Activated CD4-positive, alpha-beta T cell treated with anti-CD3 and anti-CD28 coated beads, Interleukin-2, amount 10 ng/mL, durations not matched to agents 24 days and 14 days (primary cell): ENCODE results near the gene IGSF8. TPM values are rescaled to one million over a fixed set of nuclear protein-coding genes. Genes with fewer than 3 reads are reported as not detected.
A peak's percentile ranks its signal among the peaks of the same experiment; 100 is the strongest.

Source experiments
- DNase-seq: peaks from one replicate; pipeline ENCODE4 v3.0.0; 2022
- H3K27ac Mint-ChIP-seq: one replicate; pipeline ENCODE4 v1.8.0; 2022; ENCODE audit warnings: mild to moderate bottlenecking, mixed read lengths
- H3K27me3 Mint-ChIP-seq: one replicate; pipeline ENCODE4 v1.8.0; 2022; ENCODE audit warnings: mixed read lengths
- H3K36me3 Mint-ChIP-seq: one replicate; pipeline ENCODE4 v1.8.0; 2022; ENCODE audit warnings: low read depth, mild to moderate bottlenecking, mixed read lengths
- H3K4me1 Mint-ChIP-seq: one replicate; pipeline ENCODE4 v1.8.0; 2021; ENCODE audit warnings: mixed read lengths
- H3K4me3 Mint-ChIP-seq: one replicate; pipeline ENCODE4 v1.8.0; 2022; ENCODE audit warnings: mild to moderate bottlenecking, moderate library complexity, mixed read lengths
- H3K9me3 Mint-ChIP-seq: one replicate; pipeline ENCODE4 v1.8.0; 2021; ENCODE audit warnings: mixed read lengths
- intact Hi-C: fragments of 100-400 bp; cut with micrococcal nuclease; formaldehyde crosslinking; loops from one replicate; pipeline ENCODE4 v1.15.1; 2023
- total RNA-seq: library from RNA; stranded (reverse); gene quantifications from 2 replicates; pipeline ENCODE4 v1.2.3, GENCODE V29; 2022

Gene IGSF8
- total RNA-seq, 1 donor from 2014 or later = 26.7 TPM

GRCh38 chr1:160093624-160094290 lies 4.7 kb downstream of the IGSF8 start:
- Mint-ChIP-seq H3K27ac (no peak overlapping the region), H3K36me3 (peaks cover 7% of the 10 kb centered on the region), H3K9me3 (no peaks in the 10 kb centered on the region), H3K4me1 (peaks cover 22% of the 10 kb centered on the region), H3K27me3 (no peaks in the 10 kb centered on the region), H3K4me3 (no peak overlapping the region)
- intact Hi-C loops = no loop called here
- no peak for DNase-seq

GRCh38 chr1:160093069-160093395 lies 5.4 kb downstream of the IGSF8 start:
- Mint-ChIP-seq H3K27me3 (no peaks in the 10 kb centered on the region), H3K27ac (no peak overlapping the region), H3K36me3 (peaks cover 9% of the 10 kb centered on the region), H3K9me3 (no peaks in the 10 kb centered on the region), H3K4me3 (no peak overlapping the region), H3K4me1 (peaks cover 22% of the 10 kb centered on the region)
- DNase-seq = no peak
- intact Hi-C loops = no loop called here

- no peaks in the 10 kb centered on the region for H3K9me3 Mint-ChIP-seq
- no peak overlapping the region for H3K4me3 Mint-ChIP-seq
- H3K27me3 Mint-ChIP-seq = no peaks in the 10 kb centered on the region
- peaks cover 19% of the 10 kb centered on the region for H3K4me1 Mint-ChIP-seq
- H3K36me3 Mint-ChIP-seq = peaks cover 9% of the 10 kb centered on the region
- no peak overlapping the region for H3K27ac Mint-ChIP-seq
- DNase-seq = no peak
- intact Hi-C loops = no loop called here
Measured at GRCh38 chr1:160092366-160093068, 5.9 kb downstream of the IGSF8 start.

GRCh38 chr1:160091666-160092223 lies 6.7 kb downstream of the IGSF8 start:
- Mint-ChIP-seq H3K36me3 (peaks cover 9% of the 10 kb centered on the region), H3K9me3 (no peaks in the 10 kb centered on the region), H3K27me3 (no peaks in the 10 kb centered on the region), H3K4me1 (peaks cover 11% of the 10 kb centered on the region), H3K4me3 (no peak overlapping the region), H3K27ac (peak overlapping the region; percentile 34)
- intact Hi-C loops = no loop called here
- DNase-seq = no peak

- H3K4me1 Mint-ChIP-seq = peaks cover 8% of the 10 kb centered on the region
- intact Hi-C loops = no loop called here
- no peaks in the 10 kb centered on the region for H3K27me3 Mint-ChIP-seq
- no peak for DNase-seq
- no peaks in the 10 kb centered on the region for H3K9me3 Mint-ChIP-seq
- no peak overlapping the region for H3K4me3 Mint-ChIP-seq
- H3K36me3 Mint-ChIP-seq = peaks cover 12% of the 10 kb centered on the region
- no peak overlapping the region for H3K27ac Mint-ChIP-seq
Measured at GRCh38 chr1:160090760-160091159, 7.7 kb downstream of the IGSF8 start.

- intact Hi-C loops = no loop called here
- H3K4me1 Mint-ChIP-seq = peaks cover 10% of the 10 kb centered on the region
- no peak overlapping the region for H3K4me3 Mint-ChIP-seq
- H3K27me3 Mint-ChIP-seq = no peaks in the 10 kb centered on the region
- no peak for DNase-seq
- H3K9me3 Mint-ChIP-seq = no peaks in the 10 kb centered on the region
- H3K27ac Mint-ChIP-seq = no peak overlapping the region
- peaks cover 14% of the 10 kb centered on the region for H3K36me3 Mint-ChIP-seq
Measured at GRCh38 chr1:160089883-160090282, 8.5 kb downstream of the IGSF8 start.

GRCh38 chr1:160087118-160087662 lies 11.2 kb downstream of the IGSF8 start:
- Mint-ChIP-seq H3K36me3 (peaks cover 12% of the 10 kb centered on the region), H3K9me3 (no peaks in the 10 kb centered on the region), H3K4me3 (no peak overlapping the region), H3K27ac (no peak overlapping the region), H3K27me3 (peaks cover 11% of the 10 kb centered on the region), H3K4me1 (peaks cover 12% of the 10 kb centered on the region)
- no peak for DNase-seq
- intact Hi-C loops = no loop called here

- H3K27me3 Mint-ChIP-seq = peaks cover 16% of the 10 kb centered on the region
- intact Hi-C loops = no loop called here
- H3K9me3 Mint-ChIP-seq = no peaks in the 10 kb centered on the region
- H3K4me3 Mint-ChIP-seq = no peak overlapping the region
- no peak overlapping the region for H3K27ac Mint-ChIP-seq
- H3K4me1 Mint-ChIP-seq = peaks cover 12% of the 10 kb centered on the region
- no peak for DNase-seq
- H3K36me3 Mint-ChIP-seq = peaks cover 10% of the 10 kb centered on the region
Measured at GRCh38 chr1:160086456-160086892, 11.9 kb downstream of the IGSF8 start.

- H3K27me3 Mint-ChIP-seq = peaks cover 21% of the 10 kb centered on the region
- peak; percentile 93 for DNase-seq
- no peak overlapping the region for H3K4me3 Mint-ChIP-seq
- H3K27ac Mint-ChIP-seq = no peak overlapping the region
- no peaks in the 10 kb centered on the region for H3K9me3 Mint-ChIP-seq
- H3K36me3 Mint-ChIP-seq = peaks cover 10% of the 10 kb centered on the region
- intact Hi-C loops = no loop called here
- H3K4me1 Mint-ChIP-seq = peaks cover 16% of the 10 kb centered on the region
Measured at GRCh38 chr1:160085686-160086455, 12.5 kb downstream of the IGSF8 start.

GRCh38 chr1:160084771-160085321 lies 13.6 kb downstream of the IGSF8 start:
- no peak for DNase-seq
- H3K9me3 Mint-ChIP-seq = no peaks in the 10 kb centered on the region
- H3K27ac Mint-ChIP-seq = no peak overlapping the region
- peaks cover 19% of the 10 kb centered on the region for H3K4me1 Mint-ChIP-seq
- H3K36me3 Mint-ChIP-seq = peaks cover 7% of the 10 kb centered on the region
- H3K27me3 Mint-ChIP-seq = peaks cover 32% of the 10 kb centered on the region
- H3K4me3 Mint-ChIP-seq = no peak overlapping the region
- intact Hi-C loops = loop anchor here (1.0 to 5.0 kb wide), 2 partner anchors 39 to 53 kb away; partner anchors contain the start of gene PIGM

- Mint-ChIP-seq H3K27me3 (peaks cover 34% of the 10 kb centered on the region), H3K4me1 (peaks cover 19% of the 10 kb centered on the region), H3K9me3 (no peaks in the 10 kb centered on the region), H3K4me3 (peak overlapping the region; percentile 51), H3K27ac (no peak overlapping the region), H3K36me3 (peaks cover 7% of the 10 kb centered on the region)
- peak; percentile 93 for DNase-seq
- intact Hi-C loops = loop anchor here (1.0 to 5.0 kb wide), 2 partner anchors 38 to 52 kb away; partner anchors contain the start of gene PIGM
Measured at GRCh38 chr1:160083968-160084770, 14.2 kb downstream of the IGSF8 start.

GRCh38 chr1:160082926-160083325 lies 15.5 kb downstream of the IGSF8 start:
- intact Hi-C loops = loop anchor here (5.0 kb wide), 1 partner anchor 51 kb away; the partner anchor contains the start of gene PIGM
- H3K27ac Mint-ChIP-seq = no peak overlapping the region
- H3K9me3 Mint-ChIP-seq = no peaks in the 10 kb centered on the region
- peaks cover 24% of the 10 kb centered on the region for H3K4me1 Mint-ChIP-seq
- H3K27me3 Mint-ChIP-seq = peaks cover 41% of the 10 kb centered on the region
- H3K4me3 Mint-ChIP-seq = no peak overlapping the region
- H3K36me3 Mint-ChIP-seq = peaks cover 4% of the 10 kb centered on the region
- DNase-seq = no peak
